Effector memory CD8-positive, alpha-beta T cell (primary cell): ENCODE measurements around the gene YTHDF1.
A peak's percentile ranks its signal among the peaks of the same experiment; 100 is the strongest.

Experiments
- ATAC-seq: fragments of 150-1000 bp; cut with Tn5 transposase; replicated peaks from 2 replicates; pipeline ENCODE4 v1.10.0; 2021; ENCODE audit warnings: mild to moderate bottlenecking, moderate library complexity
- DNase-seq, 3 experiments: peaks; one replicate each; pipeline ENCODE4 v3.0.0; 2021
- H3K27ac Mint-ChIP-seq, 2 donors: one replicate each; pipeline ENCODE4 v1.8.0; 2022; ENCODE audit warnings: mild to moderate bottlenecking in 2 of 2, mixed read lengths in 2 of 2, moderate library complexity in 2 of 2
- H3K27me3 Mint-ChIP-seq, 2 donors: one replicate each; pipeline ENCODE4 v1.8.0; 2022; ENCODE audit warnings: mixed read lengths in 2 of 2
- H3K36me3 Mint-ChIP-seq: one replicate; pipeline ENCODE4 v1.8.0; 2022; ENCODE audit warnings: mild to moderate bottlenecking, moderate library complexity, mixed read lengths; ENCODE audit not compliant: insufficient read depth
- H3K4me1 Mint-ChIP-seq, 2 donors: one replicate each; pipeline ENCODE4 v1.8.0; 2022; ENCODE audit warnings: low read depth in 2 of 2, mixed read lengths in 2 of 2
- H3K4me3 Mint-ChIP-seq, 2 donors: one replicate each; pipeline ENCODE4 v1.8.0; 2022; ENCODE audit warnings: mild to moderate bottlenecking in 2 of 2, mixed read lengths in 2 of 2, moderate library complexity in 2 of 2
- H3K9me3 Mint-ChIP-seq, 2 donors: one replicate each; pipeline ENCODE4 v1.8.0; 2022; ENCODE audit warnings: mixed read lengths in 2 of 2

Gene YTHDF1

DNA sequence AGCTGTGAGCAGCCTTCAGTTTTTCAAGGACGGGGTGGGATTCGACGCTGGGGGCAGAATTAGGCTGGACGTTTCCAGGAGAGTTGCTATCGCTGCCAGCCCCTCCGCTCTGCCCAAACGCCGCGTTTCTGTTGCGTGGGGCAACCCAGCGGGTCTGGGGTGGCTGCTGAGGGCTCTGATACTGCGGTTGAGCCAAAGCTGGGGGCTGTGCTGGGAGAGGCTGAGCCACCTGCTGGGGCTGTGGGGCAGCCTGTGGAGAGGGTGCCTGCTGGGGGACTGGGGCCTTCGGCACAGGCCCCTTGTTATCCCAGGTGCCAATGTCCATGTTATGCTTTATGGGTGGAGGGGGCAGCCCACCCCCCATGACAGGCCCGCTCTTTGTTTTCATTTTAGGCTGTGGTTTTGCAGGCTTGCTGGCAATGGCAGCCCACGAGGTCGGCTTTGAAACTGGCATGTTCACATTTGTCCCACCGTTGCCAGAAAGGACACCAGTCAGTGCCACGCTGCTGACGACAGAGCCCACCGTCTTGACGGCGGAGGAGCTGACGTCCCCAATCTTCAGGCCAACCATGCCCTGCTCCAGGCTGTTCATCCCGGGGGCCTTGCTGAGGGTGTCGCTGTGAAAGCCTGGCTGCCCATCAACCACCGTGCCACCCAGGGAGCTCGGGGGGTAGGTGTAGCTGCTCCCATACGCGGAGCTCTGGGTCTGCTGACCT is 13.0 kb downstream of the YTHDF1 start:
- Mint-ChIP-seq H3K36me3 (peaks cover 77% of the 10 kb centered on the region), H3K27ac (no peak overlapping the region), H3K27me3 (no peaks in the 10 kb centered on the region), H3K4me3 (no peak overlapping the region), H3K4me1 (peaks cover 24 to 41% of the 10 kb centered on the region in 2 donors), H3K9me3 (no peaks in the 10 kb centered on the region)
- no peak for ATAC-seq
- DNase-seq: no peak

DNA sequence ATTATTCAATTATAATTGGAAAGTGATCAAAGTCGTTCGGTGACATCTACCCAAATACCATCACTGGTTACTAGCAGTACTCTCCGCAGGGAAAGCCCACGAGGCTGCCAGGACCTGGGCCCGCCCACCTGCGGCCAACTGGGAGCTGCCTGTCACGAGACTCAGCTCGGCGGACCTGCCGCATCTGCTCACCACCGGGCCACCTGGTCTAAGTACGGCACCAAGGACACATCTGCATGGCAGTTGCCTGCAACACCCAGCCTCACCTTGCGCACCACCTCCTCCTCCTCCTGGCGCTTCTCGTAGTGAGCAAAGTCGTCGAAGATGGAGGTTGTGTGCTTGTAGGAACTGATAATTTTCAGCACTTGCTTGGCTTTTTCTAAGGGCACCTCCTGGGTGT is 13.9 kb downstream of the YTHDF1 start:
- DNase-seq (no peak), ATAC-seq (no peak)
- no peak overlapping the region for H3K4me3 Mint-ChIP-seq
- H3K27ac Mint-ChIP-seq: no peak overlapping the region
- H3K27me3 Mint-ChIP-seq: no peaks in the 10 kb centered on the region
- H3K9me3 Mint-ChIP-seq: no peaks in the 10 kb centered on the region
- H3K4me1 Mint-ChIP-seq: peaks cover 29 to 34% of the 10 kb centered on the region in 2 donors
- peaks cover 69% of the 10 kb centered on the region for H3K36me3 Mint-ChIP-seq

GRCh38 chr20:63198606-63199005 is 17.3 kb downstream of the YTHDF1 start:
- H3K36me3 Mint-ChIP-seq: peaks cover 70% of the 10 kb centered on the region
- DNase-seq (no peak), ATAC-seq (no peak)
- peaks cover 16 to 20% of the 10 kb centered on the region in 2 donors for H3K4me1 Mint-ChIP-seq
- no peaks in the 10 kb centered on the region for H3K9me3 Mint-ChIP-seq
- H3K27ac Mint-ChIP-seq: peak overlapping the region; percentile 8 to 60
- no peak overlapping the region for H3K4me3 Mint-ChIP-seq
- H3K27me3 Mint-ChIP-seq: no peaks in the 10 kb centered on the region

GRCh38 chr20:63196768-63197470 is 19.0 kb downstream of the YTHDF1 start:
- H3K9me3 Mint-ChIP-seq: no peaks in the 10 kb centered on the region
- DNase-seq (no peak), ATAC-seq (no peak)
- H3K4me1 Mint-ChIP-seq: peaks cover 16% of the 10 kb centered on the region in 2 donors
- no peak overlapping the region for H3K4me3 Mint-ChIP-seq
- H3K27ac Mint-ChIP-seq: peak overlapping the region in 1 of 2 donors; percentile 19
- peaks cover 55% of the 10 kb centered on the region for H3K36me3 Mint-ChIP-seq
- no peaks in the 10 kb centered on the region for H3K27me3 Mint-ChIP-seq

- ATAC-seq (no peak), DNase-seq (no peak)
- Mint-ChIP-seq H3K4me1 (peaks cover 10 to 16% of the 10 kb centered on the region in 2 donors), H3K4me3 (no peak overlapping the region), H3K9me3 (no peaks in the 10 kb centered on the region), H3K27ac (no peak overlapping the region), H3K36me3 (peaks cover 41% of the 10 kb centered on the region), H3K27me3 (no peaks in the 10 kb centered on the region)
These were observed 21.1 kb downstream of the YTHDF1 start for GRCh38 chr20:63194797-63195173.

- H3K4me3 Mint-ChIP-seq: no peak overlapping the region
- H3K27ac Mint-ChIP-seq: no peak overlapping the region
- H3K36me3 Mint-ChIP-seq: peaks cover 41% of the 10 kb centered on the region
- DNase-seq (no peak), ATAC-seq (no peak)
- peaks cover 8 to 13% of the 10 kb centered on the region in 2 donors for H3K4me1 Mint-ChIP-seq
- no peaks in the 10 kb centered on the region for H3K9me3 Mint-ChIP-seq
- H3K27me3 Mint-ChIP-seq: no peaks in the 10 kb centered on the region
These were observed 21.7 kb downstream of the YTHDF1 start for GRCh38 chr20:63194007-63194796.

- Mint-ChIP-seq H3K9me3 (no peaks in the 10 kb centered on the region), H3K27me3 (no peaks in the 10 kb centered on the region), H3K27ac (no peak overlapping the region), H3K4me1 (peaks cover 0 to 9% of the 10 kb centered on the region in 2 donors), H3K4me3 (no peak overlapping the region), H3K36me3 (peaks cover 27% of the 10 kb centered on the region)
- DNase-seq: no peak
- ATAC-seq: no peak
These were observed 23.2 kb downstream of the YTHDF1 start for GRCh38 chr20:63192721-63193120.

GRCh38 chr20:63191400-63191799 is 24.5 kb downstream of the YTHDF1 start:
- Mint-ChIP-seq H3K27me3 (no peaks in the 10 kb centered on the region), H3K27ac (no peak overlapping the region), H3K9me3 (no peaks in the 10 kb centered on the region), H3K36me3 (peaks cover 24% of the 10 kb centered on the region), H3K4me1 (peaks cover 0 to 1% of the 10 kb centered on the region in 2 donors), H3K4me3 (no peak overlapping the region)
- no peak for ATAC-seq
- DNase-seq: no peak

DNA sequence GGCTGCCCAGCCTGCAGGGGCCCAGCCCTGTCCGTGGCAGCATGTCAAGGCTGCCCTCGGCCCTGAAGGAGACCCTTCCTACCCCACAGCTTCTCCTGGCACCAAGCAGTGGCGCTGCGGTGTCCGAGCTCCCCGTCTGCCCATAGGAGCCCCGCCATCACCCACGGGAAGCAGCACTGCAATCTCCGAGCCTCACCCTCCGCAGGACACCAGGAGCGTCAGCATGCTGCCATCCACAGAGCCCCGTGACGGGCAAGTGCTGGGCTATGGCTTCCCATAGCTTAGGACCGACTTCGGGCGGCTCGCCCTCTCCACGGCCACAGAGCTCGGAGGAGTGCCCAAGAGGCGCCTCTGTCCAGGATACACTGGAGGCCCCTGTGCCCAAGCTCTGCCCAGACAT is 25.1 kb downstream of the YTHDF1 start:
- Mint-ChIP-seq H3K36me3 (peaks cover 19% of the 10 kb centered on the region), H3K9me3 (no peaks in the 10 kb centered on the region), H3K4me3 (no peak overlapping the region), H3K27me3 (no peaks in the 10 kb centered on the region), H3K27ac (peak overlapping the region in 1 of 2 donors; percentile 57), H3K4me1 (peaks cover 0 to 1% of the 10 kb centered on the region in 2 donors)
- ATAC-seq (no peak), DNase-seq (no peak)

DNA sequence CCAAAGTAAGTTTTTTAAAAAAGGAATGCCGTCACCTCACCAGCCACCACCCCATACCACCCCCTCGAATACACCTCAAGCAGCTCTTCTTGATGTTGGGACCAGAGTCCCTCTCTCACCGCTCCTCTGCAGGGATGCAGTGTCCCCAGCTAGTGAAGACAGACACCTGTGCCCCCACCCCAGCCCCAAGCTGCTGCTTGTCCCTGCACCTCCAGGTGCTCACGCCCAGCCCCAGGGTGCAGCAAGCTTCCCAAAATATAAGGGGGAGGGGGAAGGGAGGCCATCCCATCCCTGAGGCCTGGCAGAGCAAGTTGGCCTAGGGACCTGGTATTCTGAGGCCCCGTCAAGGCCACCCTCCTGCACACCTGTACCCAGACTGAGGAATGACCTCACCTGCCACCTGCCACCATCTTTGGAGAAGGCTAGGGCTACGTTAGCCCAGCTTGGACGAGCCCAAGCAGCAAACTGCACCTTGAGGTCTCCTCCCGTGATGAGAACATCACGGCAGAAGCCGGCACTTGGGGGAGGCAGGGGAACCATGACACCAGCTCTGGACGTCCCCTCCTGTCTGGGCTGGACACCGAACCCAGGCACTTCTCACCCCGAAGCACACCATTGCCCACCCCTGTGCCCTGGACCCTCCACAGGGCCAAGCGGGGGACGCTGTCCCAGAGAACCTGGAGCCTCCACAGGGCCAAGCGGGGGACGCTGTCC is 25.9 kb downstream of the YTHDF1 start:
- no peaks in the 10 kb centered on the region for H3K9me3 Mint-ChIP-seq
- DNase-seq (no peak), ATAC-seq (no peak)
- no peak overlapping the region for H3K27ac Mint-ChIP-seq
- peaks cover 0 to 1% of the 10 kb centered on the region in 2 donors for H3K4me1 Mint-ChIP-seq
- no peak overlapping the region for H3K4me3 Mint-ChIP-seq
- no peaks in the 10 kb centered on the region for H3K27me3 Mint-ChIP-seq
- H3K36me3 Mint-ChIP-seq: peaks cover 10% of the 10 kb centered on the region

DNA sequence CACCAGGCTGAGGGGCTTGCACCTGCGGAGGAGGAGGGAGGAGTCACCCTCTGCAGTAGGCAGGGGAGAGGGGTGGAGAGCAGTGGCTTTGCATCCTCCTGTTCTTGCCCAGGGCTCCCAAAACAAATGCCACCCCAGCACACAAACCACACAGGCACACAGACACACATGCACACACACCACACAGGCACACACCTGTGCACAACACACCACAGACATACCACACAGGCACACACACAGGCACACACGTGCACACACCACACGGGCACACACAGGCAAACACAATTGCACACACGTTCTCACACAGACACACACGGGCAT is 26.6 kb downstream of the YTHDF1 start:
- Mint-ChIP-seq H3K36me3 (peaks cover 4% of the 10 kb centered on the region), H3K4me3 (no peak overlapping the region), H3K27ac (no peak overlapping the region), H3K9me3 (no peaks in the 10 kb centered on the region), H3K4me1 (peaks cover 0 to 1% of the 10 kb centered on the region in 2 donors), H3K27me3 (no peaks in the 10 kb centered on the region)
- ATAC-seq: no peak
- DNase-seq: no peak

- Mint-ChIP-seq H3K4me1 (no peaks in the 10 kb centered on the region), H3K27ac (no peak overlapping the region), H3K27me3 (no peaks in the 10 kb centered on the region), H3K9me3 (no peaks in the 10 kb centered on the region), H3K36me3 (no peaks in the 10 kb centered on the region), H3K4me3 (no peak overlapping the region)
- ATAC-seq: no peak
- DNase-seq: no peak
These were observed 27.1 kb downstream of the YTHDF1 start for GRCh38 chr20:63188641-63189321.

- Mint-ChIP-seq H3K9me3 (no peaks in the 10 kb centered on the region), H3K27ac (no peak overlapping the region), H3K4me1 (no peaks in the 10 kb centered on the region), H3K27me3 (no peaks in the 10 kb centered on the region), H3K36me3 (no peaks in the 10 kb centered on the region), H3K4me3 (no peak overlapping the region)
- no peak for ATAC-seq
- no peak for DNase-seq
These were observed 27.8 kb downstream of the YTHDF1 start for GRCh38 chr20:63188159-63188442.
